ENCODE measurements around the gene CCDC88C.
A peak's percentile ranks its signal among the peaks of the same experiment; 100 is the strongest.
"Not testable (repeated sequence)": the region's sequence is repeated elsewhere in the genome, so short reads cannot be mapped to it uniquely, and the experiment has no call there.

Gene CCDC88C

GRCh38 chr14:91229005-91229382 is 188.6 kb downstream of the CCDC88C start:
- TF ChIP-seq POLR2A (IDR thresholded peaks at IDR 0.05; ENCODE audit: low read length), result no peak
- no peak for TF ChIP-seq GATA1 (IDR thresholded peaks at IDR 0.05; ENCODE audit: low read depth, low read length)
- no peak for DNase-seq

GRCh38 chr14:91228112-91229004 is 189.3 kb downstream of the CCDC88C start:
- peak in 1 of 2 experiments; percentile 20 for DNase-seq
- TF ChIP-seq POLR2A (IDR thresholded peaks at IDR 0.05; ENCODE audit: low read length), result no peak
- no peak for TF ChIP-seq GATA1 (IDR thresholded peaks at IDR 0.05; ENCODE audit: low read depth, low read length)

DNA sequence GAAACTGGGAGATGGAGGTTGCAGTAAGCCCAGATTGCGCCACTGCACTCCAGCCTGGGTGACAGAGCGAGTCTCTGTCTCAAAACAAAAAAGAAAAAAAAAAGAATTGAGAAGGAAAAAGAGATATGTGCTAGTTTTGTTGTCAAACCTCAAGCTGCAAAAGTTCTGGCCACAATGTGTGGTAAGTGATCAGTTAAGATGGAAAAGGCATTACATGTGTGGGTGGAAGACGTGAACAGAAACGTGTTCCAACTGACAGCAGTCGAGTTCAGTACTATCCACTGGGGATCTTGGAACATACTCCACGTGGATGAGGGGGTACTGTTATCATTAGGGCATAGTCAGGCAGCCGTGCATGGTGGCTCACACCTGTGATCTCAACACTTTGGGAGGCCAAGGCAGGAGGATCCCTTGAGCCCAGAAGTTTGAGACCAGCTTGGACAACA is 190.4 kb downstream of the CCDC88C start:
- no peak for DNase-seq
- TF ChIP-seq GATA1 (IDR thresholded peaks at IDR 0.05; ENCODE audit: low read depth, low read length) (no peak), POLR2A (IDR thresholded peaks at IDR 0.05; ENCODE audit: low read length) (no peak)

GRCh38 chr14:91226360-91226759 is 191.3 kb downstream of the CCDC88C start:
- not testable (repeated sequence) for DNase-seq

GRCh38 chr14:91225025-91225424 is 192.6 kb downstream of the CCDC88C start:
- no peak for DNase-seq
- TF ChIP-seq POLR2A (IDR thresholded peaks at IDR 0.05; ENCODE audit: low read length), result no peak
- TF ChIP-seq GATA1 (IDR thresholded peaks at IDR 0.05; ENCODE audit: low read depth, low read length), result no peak

GRCh38 chr14:91223028-91223783 is 194.4 kb downstream of the CCDC88C start:
- DNase-seq, result no peak

More at GRCh38 chr14:91223028-91223783, 194.4 kb downstream of the CCDC88C start:
- TF ChIP-seq POLR2A (IDR thresholded peaks at IDR 0.05; ENCODE audit: low read length), result no peak
- no peak for TF ChIP-seq GATA1 (IDR thresholded peaks at IDR 0.05; ENCODE audit: low read depth, low read length)
